GM21381 (cell line): ENCODE results near the gene SNED1.
"Not testable (repeated sequence)": the region's sequence is repeated elsewhere in the genome, so short reads cannot be mapped to it uniquely, and the experiment has no call there.

ENCODE experiments used
- ATAC-seq: cut with Tn5 transposase; IDR thresholded peaks from one replicate; pipeline ENCODE4 v1.9.1; 2021; ENCODE audit warnings: mild to moderate bottlenecking, moderate library complexity; ENCODE audit not compliant: unreplicated experiment

SNED1 gene

DNA sequence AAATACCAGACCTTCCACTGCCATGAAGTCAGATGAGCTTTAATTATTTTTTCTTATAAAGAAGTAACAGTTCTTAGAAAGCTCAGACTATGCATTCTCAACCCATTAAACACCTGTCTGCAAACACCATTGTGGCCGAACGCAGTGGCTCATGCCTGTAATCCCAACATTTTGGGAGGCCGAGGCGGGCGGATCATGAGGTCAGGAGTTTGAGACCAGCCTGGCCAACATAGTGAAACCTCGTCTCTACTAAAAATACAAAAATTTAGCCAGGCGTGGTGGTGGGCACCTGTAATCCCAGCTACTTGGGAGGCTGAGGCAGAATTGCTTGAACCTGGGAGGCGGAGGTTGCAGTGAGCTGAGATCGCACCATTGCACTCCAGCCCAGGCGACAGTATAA, 106.2 kb downstream of the SNED1 start:
- not testable (repeated sequence) for ATAC-seq

DNA sequence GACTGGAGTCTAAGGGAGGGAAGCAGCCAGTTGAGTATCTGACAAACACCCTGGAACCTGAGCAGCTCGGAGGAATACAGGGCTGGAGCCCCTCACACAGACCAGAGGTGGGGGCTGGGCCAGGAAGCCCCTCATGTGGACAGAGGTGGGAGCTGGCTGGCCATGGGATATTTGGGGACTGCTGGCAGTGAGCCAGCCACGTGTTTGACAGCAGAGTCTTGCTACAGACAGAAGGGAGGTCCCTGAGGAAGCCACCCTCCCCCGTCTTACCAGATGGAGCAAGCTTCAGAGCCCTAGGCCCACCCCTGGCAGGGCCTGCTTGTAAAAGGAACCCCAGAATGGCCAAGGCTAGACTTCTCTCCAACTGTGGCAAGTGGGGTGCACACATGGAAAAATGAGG, 107.2 kb downstream of the SNED1 start:
- ATAC-seq = no peak

DNA sequence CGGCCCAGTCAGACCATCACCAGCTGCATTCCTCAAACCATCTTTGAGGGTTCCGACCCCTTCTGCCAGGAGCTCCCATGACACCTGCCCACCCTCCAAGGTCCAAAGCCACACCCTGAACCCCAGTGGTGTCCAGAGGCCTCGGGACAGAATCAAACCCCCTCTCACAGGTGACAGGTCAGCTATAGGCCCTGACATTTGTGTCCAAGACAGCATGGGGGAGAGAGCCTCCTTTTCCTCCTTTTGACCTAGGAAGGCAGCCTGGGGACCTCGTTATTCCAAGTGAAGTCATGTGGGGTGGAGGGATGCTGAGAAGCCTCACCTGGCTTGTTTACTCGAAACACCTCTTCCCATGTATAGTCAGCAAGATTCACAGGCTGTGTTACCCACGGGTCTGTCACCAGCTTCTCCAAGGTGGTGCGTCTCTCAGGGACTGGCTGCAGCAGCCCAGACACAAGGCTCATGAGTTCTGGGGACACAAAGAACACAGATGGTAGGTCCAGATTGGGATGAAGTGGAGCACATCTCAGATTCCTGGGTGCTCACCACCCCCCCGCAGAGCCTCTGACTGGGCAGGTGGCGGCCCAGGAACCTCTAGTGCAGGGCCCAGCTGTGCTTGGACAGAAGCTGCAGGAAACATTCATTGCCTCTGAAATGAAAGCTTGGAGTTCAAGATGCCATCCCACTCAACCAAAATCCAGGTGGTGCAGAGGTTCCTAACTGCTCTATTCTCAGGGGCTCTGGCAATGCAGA, 108.8 kb downstream of the SNED1 start:
- no peak for ATAC-seq

DNA sequence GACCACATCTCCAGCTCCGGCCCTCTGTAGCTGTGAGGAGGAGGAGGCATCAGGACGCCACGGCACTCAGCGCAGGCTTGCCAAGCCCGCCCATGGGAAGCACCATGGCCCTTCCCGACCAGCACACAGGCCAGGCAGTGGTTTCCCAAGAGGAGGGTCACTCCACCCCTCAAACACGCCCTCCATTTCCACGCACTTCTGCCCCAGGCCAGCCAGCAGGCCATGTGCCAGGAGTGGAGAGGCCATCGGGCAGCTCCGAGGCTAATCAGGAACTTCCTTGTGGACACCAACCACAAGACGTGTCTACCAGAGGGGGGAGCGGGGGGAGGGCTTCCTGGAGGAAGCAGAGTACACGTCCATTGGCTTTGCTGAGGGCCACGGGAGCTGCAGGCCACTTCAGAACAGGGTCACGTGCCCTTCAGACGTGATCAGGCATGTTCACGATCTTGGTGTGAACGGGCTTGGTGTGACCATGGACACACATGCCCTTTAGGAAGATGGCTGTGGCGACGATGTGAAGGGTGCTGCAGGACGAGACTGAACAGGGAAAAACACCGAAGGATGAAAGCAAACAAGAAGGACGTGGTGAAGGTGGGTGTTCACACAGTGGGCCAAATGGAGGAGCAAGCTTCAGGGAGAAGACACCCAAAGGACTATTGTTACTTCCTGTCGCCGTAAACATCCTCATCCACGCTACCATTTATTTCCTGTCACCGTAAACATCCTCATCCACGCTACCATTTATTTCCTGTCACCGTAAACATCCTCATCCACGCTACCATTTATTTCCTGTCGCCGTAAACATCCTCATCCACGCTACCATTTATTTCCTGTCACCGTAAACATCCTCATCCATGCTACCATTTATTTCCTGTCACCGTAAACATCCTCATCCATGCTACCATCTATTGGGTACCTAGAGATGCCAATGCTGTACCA, 110.1 kb downstream of the SNED1 start:
- no peak for ATAC-seq

DNA sequence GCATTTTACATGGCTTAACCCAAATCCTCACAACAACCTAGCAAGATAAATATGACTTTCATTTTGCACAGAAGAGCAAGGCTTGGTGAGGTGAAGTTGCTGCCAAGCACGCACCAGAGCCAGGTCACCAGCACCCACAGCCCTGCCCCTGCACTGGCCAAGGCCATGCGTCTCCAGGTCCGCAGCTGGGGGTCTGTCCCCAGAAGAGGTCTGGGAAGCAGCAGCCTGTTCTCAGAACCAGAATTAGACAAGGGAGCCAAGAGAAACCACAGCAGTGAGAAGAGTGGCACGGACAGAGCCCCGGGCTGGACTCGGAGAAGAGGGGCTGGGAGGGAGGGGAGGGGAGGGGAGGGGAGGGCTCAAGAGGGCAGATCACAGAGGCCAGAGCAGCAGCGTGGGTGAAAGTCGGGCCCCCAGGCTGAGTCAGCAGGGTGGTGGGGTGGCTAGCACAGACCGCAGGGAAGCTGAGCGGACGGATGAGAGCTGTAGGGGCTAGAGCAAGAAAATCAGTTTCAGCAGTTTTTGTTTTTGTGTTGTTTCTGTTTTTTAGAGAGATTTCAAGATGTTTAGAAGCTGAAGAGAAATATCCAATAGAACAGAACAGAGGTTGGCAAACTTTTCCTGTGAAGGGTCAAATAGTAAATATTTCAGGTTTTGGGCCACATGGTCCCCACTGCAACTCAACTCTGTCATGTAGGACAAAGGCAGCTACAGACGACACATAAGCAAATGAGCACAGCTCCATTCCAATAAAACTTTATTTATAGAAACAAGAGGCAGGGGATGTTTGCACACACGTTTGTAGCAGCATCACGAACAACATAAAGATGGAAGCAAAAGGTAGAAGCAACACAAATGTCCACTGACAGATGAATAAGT, 111.0 kb downstream of the SNED1 start:
- no peak for ATAC-seq

DNA sequence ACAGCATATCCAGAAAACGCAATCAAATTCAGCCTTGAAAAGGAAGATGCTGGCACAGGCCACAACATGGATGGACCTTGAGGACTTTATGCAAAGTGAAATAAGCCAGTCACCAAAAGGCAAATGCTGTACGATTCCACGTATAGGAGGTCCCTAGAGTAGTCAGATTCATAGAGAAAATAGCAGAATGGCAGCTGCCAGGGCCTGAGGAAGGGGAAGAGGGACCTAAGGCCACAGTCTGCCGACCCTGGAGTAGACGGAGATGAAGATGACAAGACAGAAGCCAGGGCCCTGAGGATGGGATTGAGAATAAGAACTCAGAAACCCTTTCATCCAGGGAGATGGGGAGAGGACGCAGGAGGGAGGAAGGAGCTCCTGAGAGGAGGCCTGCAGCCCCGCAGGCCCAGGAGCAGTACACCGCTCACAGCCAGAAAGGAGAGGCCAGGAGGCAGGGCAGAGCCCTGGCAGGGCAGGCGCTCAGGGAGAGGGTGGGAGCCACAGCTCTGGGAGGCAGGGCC, 111.7 kb downstream of the SNED1 start:
- ATAC-seq = no peak

DNA sequence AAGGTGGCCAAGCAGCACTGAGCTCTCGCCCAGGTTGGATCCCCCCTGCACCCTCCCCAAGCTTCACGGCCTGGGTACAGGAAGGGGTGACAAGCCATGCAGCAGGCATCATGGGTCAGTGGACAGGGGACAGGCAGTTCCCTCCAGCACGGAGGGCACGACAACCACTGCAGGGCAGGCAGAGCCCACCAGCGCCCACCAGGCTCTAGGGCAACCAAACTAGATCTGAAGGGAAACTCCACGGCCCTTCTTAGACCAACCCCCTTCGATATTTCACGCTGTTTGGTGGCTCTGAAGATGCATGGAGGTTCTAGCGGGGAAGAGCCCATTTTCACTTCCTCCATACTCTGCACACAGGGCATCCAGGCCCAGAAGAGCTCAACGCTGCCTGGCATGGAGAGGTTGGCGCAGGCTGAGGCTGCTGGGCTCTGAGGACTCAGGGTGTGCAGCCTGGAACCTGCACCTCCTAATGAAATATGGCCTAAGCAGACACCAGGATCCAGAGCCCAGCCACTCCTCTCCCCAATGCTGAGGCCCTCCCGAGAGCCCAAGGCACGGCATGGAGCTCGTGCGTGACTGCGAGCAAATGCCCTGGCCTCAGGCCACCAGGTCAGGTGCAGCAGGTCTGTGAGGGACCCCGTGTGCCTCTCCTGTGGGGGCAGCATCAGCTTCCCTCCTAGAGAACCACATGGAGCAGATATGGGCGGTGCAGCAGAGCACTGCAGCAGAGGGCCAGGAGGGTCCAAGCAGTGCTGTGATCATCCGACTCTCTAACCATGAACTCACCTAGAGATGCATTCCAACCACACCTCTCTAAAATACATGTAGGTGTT, 112.4 kb downstream of the SNED1 start:
- peak; percentile 37 for ATAC-seq

DNA sequence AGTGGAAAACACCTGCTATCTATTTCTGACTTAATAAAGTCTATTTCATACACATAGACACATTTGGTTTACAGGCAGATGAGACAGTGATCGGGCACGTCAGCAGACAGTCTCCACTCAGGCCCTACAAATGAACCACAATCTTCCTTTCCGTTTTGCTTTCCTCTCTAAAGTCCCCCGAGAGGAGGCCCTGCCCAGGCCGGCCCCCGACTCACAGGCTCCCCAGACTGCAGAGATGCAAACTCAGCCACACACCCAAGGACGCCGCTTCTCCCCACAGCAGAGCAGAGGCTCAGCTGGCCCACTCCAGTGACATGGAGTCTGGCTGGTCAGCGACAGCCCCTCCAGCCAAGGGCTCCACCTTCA, 113.0 kb downstream of the SNED1 start:
- ATAC-seq = peak; percentile 25

DNA sequence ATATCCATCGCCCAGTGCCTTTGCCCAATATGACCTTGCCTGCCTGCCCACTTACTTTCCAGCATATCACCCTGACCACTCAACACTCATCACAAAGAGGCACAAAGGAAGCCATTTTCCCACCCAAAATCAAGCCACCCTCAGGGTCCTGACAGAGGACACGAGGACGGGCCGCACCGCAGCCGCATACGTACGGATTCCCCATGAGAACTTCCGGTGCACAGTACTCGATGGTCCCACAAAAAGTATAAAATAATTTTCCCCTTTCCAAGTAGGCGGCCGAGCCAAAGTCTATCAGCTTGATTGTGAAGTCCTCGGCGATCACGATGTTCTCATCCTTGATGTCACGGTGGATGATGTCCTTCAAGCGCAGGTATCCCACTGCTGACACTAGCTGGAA, 113.6 kb downstream of the SNED1 start:
- ATAC-seq = no peak

DNA sequence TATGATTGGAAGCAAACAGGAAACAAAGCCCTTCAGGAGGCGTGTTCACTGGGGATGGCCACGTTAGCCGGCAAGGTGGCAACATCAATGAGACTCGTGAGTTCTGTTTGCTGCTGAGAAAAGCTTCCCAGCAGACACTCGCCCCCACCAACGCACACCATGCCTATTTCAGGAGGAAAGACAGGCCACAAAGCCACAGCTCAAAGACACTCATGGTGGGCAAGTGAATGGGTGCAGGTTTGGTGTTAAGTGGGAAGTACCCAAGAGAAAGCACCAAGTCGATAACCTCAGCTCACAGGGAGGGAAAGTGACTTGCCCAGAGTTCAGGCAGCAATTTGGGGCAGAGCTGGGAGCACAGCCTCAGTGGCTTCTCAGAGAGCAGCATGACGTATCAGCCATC, 114.2 kb downstream of the SNED1 start:
- no peak for ATAC-seq

DNA sequence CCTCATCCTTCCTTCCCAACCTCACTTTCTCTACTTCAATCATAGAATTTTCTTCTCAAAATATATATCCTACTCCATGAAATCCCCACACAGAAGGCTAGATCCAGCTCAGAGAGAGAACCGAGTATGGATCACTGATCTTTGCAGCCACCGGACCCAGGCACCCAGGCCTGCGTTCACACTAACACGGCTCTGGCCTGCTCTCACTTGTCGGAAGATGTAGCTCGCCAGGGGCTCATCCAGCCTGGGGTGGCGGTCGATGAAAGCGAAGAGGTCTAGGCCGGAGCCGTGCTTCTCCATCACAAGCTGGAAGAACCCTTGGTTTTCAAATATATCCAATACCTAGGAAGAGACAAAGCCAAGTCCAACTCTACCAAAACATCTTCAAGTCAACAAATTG, 116.4 kb downstream of the SNED1 start:
- no peak for ATAC-seq

DNA sequence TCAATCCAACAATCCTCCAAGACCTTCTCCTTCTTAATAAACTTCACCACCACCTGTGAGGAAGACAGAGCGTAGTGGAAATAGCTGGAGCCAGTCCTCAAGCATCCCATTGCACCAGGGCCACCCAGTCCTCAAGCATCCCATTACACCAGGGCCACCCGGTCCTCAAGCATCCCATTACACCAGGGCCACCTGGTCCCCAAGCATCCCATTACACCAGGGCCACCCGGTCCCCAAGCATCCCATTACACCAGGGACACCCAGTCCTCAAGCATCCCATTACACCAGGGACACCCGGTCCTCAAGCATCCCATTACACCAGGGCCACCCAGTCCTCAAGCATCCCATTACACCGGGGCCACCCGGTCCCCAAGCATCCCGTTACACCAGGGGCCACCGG, 116.9 kb downstream of the SNED1 start:
- no peak for ATAC-seq

DNA sequence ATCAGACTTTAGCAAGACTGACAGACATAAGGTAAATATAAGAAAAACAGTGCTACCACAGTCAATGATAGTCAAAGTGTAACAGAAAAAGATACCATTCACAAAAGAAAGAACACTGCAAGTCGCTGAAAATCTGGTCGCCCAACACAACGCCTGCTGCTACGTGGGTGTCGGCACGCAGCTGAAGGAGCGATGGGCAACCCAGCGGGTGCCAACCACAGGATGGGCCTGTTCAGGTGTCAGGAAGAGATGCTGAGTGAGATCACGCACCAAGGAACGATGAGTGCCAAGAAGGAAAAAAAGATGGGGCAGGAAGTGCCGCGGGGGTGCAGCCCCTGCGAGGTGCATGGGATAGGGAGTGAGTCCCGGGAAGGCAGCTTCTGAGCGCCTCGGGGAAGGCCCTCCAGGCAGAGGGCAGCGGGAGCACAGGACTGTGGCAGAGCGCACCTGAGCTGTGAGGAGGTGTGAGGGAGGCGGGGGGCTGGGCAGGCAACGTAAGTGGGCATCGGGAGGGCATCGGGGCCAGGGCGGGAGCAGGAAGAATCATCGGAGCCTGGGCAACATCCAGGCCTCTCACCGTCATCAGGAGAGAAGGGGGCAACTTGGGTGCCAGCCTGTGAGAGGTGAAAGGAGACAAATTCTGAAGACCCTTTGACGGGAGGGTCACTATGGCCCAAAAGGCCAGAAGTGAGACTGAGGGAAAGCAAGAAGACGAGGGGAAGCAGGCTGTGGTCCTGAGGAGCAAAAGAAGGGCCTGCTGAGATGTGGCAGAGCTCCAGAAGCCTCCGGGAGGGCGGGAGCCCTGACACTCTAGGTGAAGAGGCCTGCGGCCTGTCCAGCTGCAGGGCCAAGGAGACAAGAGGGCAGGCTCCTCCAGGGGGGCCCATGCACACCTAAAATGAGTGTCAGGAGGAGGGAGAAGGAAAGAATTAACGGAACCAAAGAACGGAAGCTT, 118.5 kb downstream of the SNED1 start:
- no peak for ATAC-seq

DNA sequence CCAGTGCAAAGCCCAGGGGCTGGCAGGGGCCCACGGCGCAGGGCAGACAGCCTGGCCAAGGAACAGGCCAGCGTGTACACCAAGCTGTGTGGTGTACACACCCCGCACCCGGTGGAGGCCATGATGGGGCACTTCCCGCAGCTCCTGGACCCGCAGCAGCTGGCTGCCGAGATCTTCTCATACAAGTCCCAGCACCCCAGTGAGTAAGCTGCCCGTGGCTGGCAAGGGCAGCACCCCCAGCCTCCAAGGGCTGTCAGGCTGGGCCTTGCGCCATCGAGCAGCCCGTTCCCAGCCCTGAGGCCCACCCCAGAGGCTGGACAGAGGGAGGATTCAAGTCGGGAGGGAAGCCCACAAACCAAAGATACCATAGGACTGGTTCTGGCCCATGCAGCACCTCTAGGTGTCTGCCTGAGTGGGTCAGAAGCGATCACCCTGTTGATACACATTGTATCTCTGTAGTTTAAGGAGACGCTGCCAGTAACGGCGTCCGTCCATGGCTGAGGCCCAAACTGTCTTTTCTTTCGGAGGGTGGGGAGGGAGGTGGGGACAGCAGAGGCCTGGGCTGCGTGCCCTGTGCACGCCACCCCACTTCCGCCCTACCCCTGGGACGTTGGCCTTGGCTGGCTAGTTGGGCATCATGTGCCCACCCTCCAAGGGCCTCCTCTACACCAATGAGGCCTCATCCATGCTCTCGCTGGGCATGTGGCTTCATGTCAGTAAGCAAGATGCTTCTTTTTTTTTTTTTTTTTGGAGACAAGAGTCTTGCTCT, 120.5 kb downstream of the SNED1 start:
- no peak for ATAC-seq

DNA sequence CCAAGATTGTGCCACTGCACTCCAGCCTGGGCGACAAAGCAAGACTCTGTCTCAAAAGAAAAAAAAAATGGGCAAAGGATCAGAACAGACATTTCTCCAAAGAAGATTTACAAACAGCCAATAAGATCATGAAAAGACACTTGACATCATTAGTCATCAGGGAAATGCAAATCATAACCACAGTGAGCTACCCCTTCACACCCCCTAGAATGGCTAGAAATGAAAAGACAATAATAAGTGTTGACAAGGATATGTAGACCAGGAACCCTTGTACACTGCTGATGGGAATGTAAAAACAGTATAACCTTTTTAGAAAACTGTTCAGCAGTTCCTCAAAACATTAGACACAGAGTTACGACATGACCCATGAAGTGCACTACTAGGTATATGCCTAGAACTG, 122.0 kb downstream of the SNED1 start:
- ATAC-seq = no peak

DNA sequence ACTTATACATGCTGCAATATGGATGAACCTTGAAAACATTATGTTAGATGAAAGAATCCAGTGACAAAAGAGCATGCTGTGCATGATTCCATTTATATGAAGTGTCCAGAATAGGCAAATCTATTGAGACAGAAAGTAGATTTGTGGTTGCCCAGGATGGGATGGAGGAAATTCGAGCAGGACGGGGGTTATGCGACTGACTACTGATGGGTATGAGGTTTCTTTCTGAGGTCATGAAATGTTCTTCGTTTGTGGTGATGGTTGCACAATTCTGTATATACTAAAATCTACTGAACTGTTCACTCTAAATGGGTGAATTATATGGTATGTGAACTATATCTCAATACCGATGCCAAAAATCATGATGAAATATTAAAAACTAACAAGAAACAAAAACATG, 122.6 kb downstream of the SNED1 start:
- no peak for ATAC-seq

DNA sequence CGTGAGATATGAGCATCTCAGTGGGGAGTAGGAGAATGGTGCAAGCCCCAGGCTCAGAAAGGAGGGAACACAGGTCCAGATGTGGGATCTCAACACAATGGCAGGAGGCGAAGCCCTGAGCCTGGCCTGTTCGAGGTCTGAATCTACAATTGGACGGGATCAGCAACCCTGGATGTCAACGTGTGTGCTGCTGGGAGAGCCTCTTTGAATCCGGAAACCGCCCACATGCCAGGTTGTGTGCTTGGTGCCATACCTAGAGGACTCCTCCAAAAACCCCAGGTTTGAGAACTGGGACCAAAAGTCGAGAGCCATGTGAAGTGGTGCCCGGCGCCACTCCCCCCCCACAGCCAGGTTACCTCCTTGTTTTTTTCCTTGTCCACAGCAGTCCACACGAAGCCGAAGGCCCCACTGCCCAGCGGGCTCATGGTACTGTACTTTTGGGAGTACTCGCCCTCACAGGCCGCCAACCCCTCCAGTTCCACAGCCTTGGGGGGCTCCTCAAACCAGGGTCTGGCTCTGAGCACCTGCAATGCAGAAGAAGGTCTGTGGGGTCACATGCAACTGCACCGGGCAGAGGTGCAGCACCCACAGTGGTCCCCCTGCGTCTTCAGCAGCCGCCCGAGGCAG, 124.1 kb downstream of the SNED1 start:
- ATAC-seq = no peak
